Raji (cell line): ENCODE measurements around the gene CSNK1A1L.

Experiments used
- POLR2A ChIP-seq: IDR thresholded peaks from 2 replicates; pipeline ENCODE4 v1.6.1; 2011; ENCODE audit warnings: low read depth, low read length, control low read depth; ENCODE audit not compliant: insufficient read depth

Gene CSNK1A1L

GRCh38 chr13:37087486-37087885 is 18.0 kb downstream of the CSNK1A1L start:
- no peak for TF ChIP-seq POLR2A

GRCh38 chr13:37085606-37086005 is 19.9 kb downstream of the CSNK1A1L start:
- TF ChIP-seq POLR2A = no peak

GRCh38 chr13:37076818-37077217 is 28.6 kb downstream of the CSNK1A1L start:
- TF ChIP-seq POLR2A = no peak

DNA sequence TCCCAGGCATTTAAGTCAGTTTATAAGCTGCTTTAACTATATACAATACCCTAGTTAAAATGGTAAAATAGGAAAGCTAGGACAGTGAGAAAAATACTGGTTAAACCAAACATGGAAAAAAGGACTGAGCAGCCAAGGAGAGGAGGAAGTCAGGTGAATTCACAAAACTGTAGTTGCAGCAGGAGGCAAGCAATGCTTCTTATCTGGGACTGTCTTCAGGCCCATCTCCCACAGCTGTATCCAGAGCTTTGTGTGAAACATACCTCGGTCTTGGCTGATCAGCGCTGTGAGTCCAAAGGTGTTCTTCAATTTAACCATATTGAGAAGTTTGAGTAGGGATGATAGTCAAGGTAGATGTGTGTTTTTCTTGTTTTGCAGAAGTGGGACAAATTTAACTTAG is 30.3 kb downstream of the CSNK1A1L start:
- TF ChIP-seq POLR2A = no peak

- TF ChIP-seq POLR2A = no peak
These were observed 30.8 kb downstream of the CSNK1A1L start for GRCh38 chr13:37074703-37075102.

DNA sequence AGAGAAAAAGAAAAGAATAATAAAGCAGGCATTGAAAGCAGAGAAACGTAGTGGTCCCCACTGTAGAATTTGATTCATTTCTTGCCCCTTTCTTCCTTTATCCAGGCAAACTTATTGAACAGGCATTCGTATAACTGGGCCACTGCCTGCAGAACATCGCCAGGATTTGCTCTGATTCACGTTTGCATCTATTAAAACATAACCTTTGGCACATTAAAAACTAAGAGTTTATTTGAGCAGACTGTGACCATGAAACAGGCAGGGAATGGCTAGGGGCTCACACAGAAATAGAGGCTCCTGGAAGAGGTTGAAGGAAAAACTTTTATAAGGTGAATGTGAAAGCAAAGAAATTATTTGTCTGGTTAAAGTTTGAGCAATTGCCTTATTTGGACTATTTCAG is 33.4 kb downstream of the CSNK1A1L start:
- TF ChIP-seq POLR2A = no peak

- no peak for TF ChIP-seq POLR2A
These were observed 34.5 kb downstream of the CSNK1A1L start for GRCh38 chr13:37070956-37071355.

GRCh38 chr13:37070145-37070695 is 35.2 kb downstream of the CSNK1A1L start:
- TF ChIP-seq POLR2A = no peak

- TF ChIP-seq POLR2A = no peak
These were observed 35.8 kb downstream of the CSNK1A1L start for GRCh38 chr13:37069597-37070103.

DNA sequence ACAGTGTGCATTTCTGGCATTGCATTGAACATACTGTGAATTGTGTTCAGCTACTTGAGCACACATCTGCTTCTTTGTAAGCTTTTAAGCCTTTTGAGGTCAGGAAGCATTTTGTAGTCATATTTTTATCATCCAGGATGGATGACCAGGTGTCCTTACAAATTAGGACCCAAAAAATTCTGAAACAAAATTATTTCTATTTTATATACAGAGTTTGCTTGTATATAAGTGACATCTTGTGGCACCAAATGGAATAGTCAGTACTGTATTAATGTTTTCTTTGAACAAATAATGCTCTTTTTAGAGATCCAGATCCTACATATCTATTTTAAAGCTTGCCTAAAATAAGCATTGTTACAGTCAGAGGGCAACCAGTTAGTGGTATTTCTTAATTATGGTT is 36.5 kb downstream of the CSNK1A1L start:
- no peak for TF ChIP-seq POLR2A

- no peak for TF ChIP-seq POLR2A
These were observed 37.6 kb downstream of the CSNK1A1L start for GRCh38 chr13:37067874-37068273.

- no peak for TF ChIP-seq POLR2A
These were observed 39.5 kb downstream of the CSNK1A1L start for GRCh38 chr13:37065890-37066526.

- TF ChIP-seq POLR2A = no peak
These were observed 45.6 kb downstream of the CSNK1A1L start for GRCh38 chr13:37059848-37060192.

DNA sequence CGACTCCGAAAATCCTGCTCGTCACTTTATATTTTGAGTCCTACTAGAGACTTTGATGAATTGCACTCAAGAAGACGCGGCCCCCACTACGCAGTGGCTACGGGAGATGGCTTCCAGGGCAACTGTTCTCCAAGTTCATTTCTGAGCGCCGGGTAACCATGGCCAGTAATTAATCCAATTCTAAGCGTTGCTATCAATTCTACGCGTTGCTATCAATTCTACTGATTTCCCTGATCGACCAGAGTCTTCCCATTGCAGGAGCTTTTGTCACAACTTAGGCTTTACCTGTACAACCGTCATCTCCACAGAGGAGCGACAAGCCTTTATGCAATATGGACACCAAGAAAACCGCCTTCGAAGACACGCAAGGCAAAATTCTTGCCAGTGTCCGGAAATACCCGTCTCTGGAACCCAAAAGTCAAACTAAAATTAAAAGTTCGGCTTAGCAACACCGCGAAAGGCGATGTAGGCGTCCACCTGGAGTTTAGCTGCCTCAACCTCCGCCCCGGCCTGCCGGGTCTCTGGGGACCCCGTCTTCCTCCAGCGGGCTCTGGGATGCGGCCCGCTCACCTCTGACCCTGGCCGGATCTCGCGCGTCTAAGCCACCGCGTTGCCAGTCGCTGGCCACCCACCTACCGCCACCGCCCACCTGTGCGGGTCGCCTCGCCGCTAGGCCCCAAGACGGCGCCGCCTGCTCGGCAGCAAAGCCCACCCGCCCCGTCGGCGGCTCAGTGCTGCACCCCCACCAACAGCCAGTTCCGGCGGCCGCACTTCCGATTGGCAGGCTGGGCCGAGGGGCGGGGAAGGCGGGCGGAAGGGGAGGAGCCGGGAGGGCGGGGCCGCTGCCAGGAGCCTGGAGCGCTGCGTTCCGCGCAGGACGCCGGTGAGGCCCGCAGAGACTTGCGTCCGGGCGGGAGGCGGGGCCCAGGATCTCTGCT is 46.3 kb downstream of the CSNK1A1L start, which contains the start of gene SUPT20H:
Gene SUPT20H, minus strand, starts transcription at position 779 of the 938 bp plus-strand sequence. CDS start 8,198 bp downstream, outside the sequence.
- peak; percentile 82 for TF ChIP-seq POLR2A
